SIG-M5 treated with dmso at 0.1 percent for 504 hours (cell line): ENCODE results near the gene WNK4.

Experiments used
- DNase-seq: peaks from one replicate; lab custom pipeline; 2025; ENCODE audit not compliant: unreplicated experiment; lab: John Stamatoyannopoulos, UW

Gene WNK4

DNA sequence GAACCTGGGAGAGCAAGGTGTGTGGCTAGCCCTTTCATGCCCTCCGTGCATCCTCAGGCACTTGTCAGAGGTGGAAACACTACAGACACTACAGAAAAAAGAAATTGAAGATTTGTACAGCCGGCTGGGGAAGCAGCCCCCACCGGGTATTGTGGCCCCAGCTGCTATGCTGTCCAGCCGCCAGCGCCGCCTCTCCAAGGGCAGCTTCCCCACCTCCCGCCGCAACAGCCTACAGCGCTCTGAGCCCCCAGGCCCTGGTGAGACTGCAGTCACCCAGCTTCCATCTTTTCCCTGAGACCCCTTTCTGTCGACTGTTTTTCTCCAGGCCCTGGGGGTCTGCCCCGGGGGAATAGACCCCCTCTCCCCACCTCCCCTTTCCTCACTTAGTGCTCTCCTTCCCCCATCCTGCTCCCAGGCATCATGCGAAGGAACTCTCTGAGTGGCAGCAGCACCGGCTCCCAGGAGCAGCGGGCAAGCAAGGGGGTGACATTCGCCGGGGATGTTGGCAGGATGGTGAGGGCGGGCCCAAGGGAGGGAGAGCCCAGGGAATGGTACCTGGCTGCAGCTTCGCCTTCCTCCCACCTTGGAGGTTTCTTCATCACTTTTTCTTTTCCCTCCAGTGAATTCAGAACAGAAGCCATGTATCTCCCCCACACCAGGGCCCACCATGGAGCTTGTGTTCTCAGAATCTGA is 15.8 kb downstream of the WNK4 start:
- no peak for DNase-seq

DNA sequence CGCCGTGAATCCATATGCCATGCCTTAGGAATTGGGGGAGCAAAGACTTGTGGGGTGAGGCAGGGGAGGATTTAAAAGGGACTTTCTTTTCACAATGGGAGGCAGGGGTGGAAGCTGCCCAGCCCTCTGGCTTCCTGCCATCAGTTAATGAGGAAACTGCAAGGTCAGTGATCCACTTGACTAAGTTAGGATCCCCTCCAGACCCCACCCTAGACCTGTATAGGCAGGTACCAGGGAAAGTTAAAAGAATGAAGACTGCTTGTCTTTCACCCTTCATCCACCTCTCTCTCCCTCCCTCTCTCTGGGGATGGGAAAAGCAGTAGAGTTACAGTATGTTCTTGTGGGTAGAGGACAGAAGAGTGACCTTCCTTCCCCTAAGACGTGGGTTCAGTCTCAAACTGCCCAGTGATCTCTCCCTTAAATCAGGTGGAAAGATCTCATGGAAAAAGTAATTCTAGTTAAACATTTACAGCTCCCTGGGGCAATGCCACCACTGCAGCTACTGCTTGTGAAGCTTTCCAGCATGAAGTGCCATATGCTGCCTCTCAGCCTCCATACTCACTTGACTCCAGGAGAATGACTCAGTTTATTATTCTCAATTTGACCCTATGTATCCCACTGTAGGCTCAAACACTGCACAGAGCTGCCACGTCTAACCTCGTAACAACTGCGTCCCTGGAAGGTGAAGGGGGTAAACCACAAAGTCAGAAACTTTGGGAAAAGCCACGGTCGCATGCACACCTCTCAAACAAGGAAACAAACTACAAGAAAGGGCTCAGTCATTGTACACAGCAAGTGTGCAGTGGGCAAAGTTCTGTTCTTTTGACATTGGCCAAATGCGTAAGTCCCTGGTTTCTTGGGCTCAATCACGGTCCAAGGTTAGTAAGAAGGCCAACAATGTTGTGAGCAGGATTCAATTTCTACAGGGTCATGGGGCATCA is 16.9 kb downstream of the WNK4 start:
- no peak for DNase-seq

DNA sequence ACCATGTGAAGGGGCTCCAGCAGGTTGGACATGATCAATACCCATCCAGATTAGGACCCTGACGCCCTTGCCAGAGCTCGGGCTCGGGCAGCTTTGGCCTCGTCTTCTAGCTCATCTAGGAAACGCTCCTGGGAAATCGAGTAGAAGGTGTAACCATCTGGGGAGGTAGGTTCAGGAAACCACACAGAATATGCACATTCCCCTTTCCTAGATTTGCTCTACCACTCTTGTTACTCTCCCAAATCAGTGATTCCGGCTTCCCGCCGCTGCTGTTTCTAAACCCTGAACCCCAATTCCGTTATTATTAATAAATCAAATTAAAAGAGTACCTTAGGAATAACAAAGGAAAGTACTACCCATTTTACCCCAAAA is 17.6 kb downstream of the WNK4 start:
- DNase-seq, result no peak

DNA sequence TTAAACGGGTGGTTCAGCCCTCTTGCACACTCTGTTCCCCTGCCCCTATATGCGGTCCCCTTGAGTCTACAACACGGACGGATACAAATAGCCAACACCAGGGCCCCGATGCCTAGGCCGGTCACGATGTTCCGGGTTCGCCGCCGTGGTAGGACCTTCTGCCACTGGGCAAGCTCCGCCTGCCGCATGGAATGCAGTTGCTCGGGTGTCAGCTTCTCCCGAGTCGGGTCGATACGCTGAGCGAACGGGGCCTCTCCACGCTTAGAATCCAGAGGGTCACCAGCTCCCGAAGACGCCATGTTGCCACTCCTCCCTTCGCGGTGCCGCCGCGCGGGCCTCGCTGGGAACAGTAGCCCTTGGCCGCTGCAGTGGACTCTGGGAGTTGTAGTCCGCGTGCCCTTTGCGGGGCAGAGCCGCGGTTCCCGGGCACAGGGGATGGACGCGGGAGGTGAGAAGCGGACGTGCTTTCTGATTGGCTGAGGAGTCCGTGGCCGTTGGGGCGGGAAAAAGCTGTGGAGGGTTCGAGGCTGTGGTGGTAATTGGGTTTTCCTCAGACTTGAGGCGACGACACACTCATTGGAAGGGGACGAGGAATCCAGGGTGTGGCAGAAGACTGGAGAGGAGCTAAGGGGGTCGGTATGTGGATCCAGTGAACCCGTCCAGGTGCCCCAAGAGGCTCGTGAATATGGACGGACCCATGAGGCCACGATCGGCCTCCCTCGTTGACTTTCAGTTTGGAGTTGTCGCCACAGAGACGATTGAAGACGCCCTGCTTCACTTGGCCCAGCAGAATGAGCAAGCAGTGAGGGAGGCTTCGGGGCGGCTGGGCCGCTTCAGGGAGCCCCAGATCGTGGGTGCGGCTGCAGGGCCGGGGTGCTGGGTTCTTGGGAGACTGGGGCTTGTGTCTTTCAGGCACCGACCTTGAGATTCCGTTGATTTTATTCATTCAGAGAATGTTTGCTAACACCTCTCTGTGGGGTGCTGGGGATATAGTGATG is 18.3 kb downstream of the WNK4 start, which contains the start of the genes CNTD1 and COA3:
Gene CNTD1 (plus strand): TSS at position 479 of the 998 bp plus-strand sequence. CDS start 207 bp downstream, at position 686.
Gene COA3 (minus strand): TSS at position 322 of the 998 bp plus-strand sequence. CDS start 23 bp downstream, at position 299.
- peak; percentile 67 for DNase-seq

DNA sequence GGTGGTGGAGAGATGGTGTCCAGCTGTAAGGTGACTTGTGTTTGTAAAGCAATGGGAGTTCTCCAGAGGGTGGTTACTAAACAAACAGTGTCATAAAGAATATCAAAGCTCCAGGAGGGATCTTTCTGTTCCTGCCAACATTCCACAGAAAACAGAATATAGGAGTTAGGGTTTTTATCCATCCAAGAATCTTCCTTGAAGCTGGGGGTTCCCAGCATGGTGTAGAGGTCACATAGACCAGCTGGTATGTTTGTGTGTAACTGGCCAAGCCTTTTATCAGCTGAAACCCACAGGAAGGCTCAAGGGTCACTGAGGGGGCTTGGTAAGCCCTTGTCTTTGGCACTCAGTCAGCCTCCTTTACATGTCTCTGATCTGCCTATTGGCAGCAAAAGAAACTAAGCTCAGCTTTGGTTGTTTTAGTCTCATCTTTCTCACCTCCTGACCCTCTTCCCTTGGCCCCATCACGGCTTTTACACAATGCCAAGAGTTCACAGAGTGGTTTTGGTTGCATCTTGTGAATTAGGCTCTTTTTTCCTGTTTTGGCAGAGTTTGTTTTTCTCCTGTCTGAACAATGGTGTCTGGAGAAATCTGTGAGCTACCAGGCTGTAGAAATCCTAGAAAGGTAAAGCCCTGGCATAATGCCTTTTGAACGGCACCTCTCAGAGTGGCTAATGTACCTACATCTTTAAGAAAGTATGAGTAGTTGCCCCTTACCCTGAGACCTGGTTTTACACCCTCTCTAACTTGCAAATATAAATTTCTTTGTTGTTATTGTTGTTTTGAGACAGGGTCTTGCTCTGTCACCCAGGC is 22.9 kb downstream of the WNK4 start:
- DNase-seq, result no peak

DNA sequence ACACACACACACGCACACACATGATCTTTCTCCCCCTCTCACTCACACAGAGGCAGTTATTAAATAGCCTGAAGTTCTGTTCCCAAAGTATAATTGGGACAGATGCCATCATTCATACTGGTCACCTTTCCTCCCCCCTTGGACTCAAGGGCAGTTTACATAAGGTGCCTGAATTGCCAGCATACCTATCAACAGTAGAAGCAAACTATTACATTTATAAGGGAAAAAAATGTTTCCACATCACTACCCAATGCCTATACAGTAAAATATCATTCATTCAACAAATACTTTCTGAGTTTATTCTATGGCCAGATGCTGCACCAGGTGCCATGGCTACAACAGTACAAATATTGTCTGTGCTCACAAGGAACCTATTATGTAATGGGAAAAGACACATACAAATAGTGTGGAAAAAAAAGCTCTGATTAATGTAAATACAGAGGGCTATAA is 24.5 kb downstream of the WNK4 start:
- DNase-seq, result peak; percentile 37

DNA sequence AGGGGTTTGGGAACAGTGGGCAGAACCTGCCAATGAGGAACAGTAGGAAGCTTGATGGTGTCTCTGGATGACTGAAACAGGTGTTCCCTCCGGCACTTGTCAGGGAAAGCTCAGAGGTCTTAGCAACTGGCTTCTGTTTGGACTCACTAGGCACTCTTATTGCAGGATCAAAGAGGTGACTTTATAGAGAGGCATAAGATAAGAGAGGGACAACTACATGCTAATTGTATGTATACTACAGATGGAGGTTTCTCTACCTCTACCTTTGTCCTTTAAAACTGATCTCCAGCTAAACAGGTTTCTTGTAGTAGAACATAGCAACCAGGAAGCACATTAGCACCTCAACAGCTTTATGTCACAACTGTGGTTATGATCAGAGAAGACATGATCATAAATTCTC is 25.8 kb downstream of the WNK4 start:
- no peak for DNase-seq

DNA sequence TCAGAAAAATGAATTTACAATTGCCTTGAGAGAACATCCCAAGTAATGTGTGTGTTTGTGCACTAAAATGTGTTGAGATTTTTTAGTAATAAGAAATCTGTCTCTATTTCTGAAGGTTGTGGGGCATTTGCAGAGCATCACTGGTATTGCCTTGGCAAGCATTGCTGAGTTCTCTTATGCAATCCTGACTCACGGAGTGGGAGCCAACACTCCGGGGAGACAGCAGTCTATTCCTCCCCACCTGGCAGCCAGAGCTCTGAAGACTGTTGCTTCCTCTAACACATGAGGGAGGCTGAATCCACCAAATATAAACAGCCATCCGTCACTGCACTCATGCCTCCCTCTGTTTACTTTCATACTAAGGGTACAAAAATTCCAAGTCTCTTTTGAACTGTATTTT is 28.8 kb downstream of the WNK4 start:
- DNase-seq, result peak; percentile 53

DNA sequence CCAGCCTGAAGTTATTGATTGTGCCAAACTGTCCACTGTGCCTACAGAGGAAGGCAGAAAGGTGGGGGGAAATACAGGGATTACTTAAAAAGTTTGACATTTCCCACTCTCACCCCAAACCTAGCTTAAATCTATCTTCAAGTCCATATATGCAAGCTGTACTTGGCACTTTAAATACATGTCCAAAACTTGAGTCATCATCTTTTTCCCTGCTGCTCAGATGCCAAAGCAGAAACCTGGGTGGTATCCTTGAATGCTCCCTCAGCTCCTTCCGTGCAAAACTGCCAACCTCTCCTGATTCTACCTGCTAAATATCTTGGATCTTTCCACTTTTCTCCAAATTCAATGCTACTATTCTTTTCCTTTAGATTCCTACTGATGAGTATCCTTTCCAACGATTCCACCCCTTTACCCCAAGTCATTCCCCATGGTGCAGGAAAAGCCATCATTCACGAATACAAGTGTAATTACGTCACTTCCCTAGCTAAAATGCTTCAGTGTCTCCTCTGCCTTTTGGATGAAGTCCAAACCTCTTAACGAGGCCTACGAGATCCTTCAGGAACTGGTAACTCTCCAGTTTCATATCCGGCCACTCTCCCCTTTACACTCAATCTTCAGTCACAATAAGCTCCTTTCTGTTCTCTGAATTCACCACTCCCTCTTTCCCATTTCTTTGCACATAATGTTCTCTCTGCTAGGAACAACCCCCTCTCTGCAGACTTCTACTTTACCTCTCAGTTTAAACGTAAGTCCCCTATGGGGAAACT is 34.4 kb downstream of the WNK4 start:
- no peak for DNase-seq

DNA sequence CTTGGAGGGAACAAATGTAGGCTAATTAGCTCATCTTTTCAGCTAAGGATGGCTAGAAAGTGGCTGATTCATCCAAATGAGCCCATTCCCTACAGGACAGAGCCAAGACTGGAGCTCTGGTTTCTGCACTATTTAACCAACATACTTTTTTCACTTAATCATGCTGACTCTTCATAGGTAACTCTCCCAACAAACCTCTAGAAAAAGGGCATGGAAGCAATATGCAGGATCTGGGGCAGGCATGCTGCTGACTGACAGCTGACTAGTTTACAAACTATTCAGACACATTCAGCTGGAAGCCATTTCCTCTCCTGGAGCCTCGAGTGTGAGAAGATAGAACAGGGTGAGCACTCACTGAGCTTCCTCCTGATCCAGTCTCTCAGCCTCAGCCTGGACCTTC is 37.5 kb downstream of the WNK4 start:
- no peak for DNase-seq

DNA sequence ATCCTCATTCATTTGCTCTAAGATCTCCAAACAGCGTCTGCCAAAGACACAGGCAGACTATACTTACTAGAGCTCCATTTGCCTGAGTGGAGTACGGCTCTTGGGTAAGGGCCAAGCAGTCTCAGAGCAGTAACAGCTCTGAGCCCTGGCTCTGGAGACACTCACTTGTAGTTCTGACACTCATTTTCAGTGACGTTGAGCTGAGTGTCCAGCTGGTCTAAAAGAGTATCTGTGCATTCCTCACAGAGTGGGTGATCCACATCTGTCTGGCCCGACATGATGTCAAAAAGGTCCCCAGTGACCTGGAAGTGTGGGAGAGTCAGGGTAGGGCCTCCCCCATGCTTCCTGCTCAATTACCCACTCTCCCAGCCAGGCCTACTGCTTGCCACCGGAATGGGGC is 38.0 kb downstream of the WNK4 start:
- no peak for DNase-seq

DNA sequence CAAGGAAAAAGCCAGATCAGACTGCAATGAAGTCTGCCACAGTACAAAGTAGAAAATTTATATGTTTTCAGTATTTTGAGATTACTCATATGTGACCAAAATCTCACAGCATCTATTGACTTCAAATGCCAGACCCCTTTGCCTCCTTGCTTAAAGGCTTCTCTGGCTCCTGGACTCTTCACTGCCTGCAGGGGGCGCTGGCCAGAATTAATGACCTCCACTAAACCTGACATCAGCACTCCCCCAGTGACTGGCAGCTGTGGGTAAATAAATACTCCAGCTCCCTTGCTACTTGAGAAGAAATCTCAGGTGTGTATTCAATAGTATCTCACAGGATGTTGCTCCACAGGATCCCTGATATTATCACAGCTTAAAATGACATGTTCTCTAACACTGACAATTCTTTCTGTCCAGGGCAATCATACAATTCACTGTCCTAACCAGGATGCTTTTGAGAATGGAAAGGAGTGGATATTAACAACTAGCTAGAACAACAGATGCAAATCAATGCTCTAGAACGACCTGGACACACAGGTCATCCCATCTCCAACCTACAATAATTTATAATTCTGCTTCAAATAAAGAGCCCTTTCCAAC is 39.6 kb downstream of the WNK4 start:
- DNase-seq, result peak; percentile 66

DNA sequence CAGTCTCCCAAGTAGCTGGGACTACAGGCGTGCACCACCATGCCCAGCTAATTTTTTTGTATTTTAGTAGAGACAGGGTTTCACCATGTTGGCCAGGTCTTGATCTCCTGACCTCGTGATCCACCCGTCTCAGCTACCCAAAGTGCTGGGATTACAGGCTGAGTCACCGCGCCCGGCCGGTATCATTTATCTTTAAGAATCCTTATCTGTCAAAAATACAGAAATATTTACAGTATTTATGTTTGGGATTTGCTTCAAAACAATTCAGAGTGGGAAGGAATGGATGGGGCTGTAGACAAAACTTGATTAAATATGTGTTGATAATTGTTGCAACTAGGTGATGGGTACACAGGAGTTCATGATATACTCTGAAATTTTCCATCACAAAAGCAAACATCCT is 40.8 kb downstream of the WNK4 start:
- no peak for DNase-seq

DNA sequence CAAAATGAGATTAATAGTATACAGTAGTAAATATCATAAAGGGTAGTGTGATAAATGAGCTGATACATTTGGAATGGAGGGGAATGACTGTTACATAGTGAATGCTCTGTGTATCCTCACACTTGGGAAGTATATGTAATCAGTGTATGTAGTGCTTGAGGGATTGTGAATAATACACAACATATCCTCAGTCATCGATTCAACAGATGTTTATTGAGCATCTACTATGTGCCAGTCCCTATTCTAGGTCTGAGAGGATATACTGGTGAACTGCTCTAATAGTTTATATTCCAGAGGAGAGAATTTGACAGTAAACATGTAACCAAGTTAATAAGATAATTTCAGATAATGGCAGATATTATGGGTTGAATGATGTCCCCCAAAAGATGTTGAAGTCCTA is 47.1 kb downstream of the WNK4 start:
- DNase-seq, result no peak

DNA sequence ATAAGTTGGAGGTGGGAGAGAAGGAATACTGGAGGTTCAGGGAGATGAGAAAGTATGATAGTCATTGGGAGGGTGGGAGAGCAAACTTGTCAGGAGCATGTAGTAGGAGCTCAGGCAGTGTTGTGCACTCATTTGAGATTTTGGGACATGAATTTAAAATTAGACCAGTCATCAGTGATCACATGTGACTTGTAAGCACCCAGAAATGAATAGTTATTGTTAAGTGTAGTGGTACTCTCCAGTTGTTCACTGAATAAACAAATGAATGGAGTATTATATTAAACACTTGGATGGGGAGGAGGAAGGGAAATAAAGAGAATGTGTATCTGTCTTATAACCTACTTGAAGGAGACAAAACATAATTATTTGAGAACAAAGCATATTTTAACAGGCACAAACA is 50.6 kb downstream of the WNK4 start:
- DNase-seq, result no peak

DNA sequence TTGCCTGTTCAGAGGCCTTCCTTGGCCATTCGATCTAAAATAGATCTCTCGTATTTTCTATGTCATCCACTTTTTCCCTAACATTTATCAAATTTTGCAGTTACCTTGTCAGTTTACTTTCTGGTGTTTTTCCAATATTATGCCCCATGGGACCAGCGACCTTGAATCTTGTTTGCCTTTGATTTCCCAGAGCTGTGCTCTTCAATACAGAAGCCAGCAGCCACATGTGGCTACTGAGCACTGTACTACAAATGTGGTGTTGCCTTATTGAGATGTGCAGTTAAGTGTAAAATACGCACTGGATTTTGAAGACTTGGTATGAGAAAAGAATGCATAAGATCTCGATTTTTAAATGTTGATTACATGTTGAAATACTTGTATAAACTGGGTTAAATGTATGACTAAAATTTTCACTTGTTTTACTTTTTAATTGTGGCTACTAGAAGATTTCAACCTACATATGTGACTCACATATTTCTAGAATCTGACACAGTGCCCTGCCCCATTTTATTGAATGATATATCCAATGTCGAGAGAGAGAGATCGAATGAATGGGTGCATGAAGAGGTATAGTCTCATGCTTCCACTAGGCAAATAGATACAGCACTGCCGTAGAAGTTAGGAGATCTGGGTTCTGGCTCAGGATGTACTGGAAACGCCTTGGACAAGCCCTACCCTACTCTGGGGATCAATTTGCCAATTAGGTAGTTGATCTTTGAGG is 52.0 kb downstream of the WNK4 start:
- DNase-seq, result no peak

DNA sequence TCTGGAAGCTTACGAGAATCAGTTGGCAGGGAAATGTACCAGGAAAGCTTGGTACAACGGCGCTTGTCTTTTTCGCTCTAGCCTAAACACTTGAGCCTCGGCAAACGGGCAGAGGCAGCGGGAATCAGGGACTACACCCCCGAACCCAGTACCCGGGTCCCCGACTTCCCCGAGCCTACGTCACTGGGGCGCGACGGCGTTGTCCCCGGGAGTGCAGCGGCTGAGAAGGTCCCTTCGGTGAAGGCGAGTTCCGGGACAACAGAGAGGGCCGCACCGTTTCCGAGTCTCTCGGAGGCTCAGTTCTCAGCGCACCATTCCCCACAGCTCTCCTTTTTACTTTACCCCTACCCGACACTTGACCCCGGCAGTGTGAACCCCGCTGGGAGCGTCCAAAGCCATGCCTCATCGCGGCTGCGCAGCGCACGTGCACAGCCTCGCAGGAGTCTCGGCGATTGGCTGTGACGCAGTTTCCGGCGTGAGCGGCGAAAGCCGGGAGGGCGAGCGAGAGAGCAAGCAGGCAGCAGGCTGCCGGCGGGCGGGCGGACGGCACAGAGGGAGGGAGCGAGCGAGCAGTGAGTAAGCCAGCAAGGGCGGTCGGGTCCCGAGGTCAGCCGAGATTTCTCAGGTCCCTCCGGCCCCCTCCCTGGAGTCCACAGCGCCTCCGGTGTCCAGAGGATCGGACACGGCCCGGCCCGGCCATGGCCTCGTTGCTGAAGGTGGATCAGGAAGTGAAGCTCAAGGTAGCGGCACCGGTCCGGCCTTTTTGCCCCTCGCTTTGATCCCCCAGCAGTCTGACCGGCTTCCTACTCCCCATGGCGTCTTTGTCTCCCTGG is 52.7 kb downstream of the WNK4 start, which contains the start of gene PSME3:
Gene PSME3 (plus strand): TSS at position 464 of the 833 bp plus-strand sequence. CDS start 235 bp downstream, at position 699.
- peak; percentile 84 for DNase-seq
